ENCODE data around the gene PEPD.

Gene PEPD

DNA sequence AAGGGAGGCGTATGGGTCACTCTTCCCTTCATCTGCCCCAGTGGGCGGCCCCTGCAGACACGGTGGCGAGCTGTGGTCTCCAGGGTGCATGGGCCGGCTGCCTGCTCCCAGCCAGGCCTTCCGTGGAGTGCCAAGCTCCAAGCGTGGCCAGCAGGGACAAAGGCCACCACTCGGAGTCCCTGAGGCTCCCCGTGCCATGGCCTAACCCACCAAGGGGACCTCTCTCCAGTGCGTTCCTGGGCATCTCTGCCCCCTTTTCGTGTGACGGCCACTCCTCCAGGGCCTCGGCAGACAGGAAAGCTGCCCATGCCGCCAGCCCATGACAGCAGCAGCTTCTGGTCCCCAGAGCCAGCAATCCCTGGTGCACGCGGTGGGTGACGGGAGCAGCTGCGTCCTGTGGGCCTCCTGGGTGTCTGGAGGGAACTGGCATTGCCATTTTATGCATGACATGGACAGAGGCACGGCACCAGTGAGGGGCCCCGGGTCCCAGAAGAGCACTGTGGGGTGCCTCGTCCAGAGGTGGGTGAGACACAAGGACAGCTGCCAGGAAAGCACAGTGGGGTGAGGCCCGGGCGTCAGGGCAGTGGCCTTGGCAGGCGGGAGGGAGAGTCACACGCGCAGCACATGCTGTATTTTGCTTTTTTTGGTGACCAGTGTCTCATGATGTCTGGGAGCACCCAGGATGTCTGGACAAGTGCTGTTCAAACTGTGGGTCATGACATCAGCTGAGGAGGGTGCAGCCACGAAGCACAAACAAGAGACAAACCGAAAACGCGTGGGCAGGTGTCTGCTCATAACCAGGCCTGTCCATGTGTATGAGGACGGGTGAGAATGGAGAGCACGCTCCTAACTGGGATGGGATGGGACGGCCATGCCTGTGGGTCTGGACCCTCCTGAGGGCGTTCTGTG, 115.8 kb downstream of the PEPD start:
- DNase-seq (ENCODE audit: low spot score) = no peak

DNA sequence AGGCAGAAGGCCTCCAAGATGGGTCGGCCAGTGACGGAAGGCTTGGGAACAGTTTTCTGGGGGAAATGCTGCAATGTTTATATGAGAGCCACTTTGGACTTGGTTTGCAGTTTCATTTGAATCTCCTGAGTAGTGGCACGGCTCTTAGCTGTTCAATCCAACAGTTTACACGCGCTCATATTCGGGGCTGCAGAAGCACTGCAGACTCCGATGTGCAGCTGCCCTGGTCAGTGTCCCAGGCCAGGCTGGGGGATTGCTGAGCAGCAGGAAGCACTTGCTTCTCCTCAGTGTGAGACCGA, 116.4 kb downstream of the PEPD start:
- no peak for DNase-seq (ENCODE audit: low spot score)

- no peak for DNase-seq (ENCODE audit: low spot score)
These were observed 116.9 kb downstream of the PEPD start for GRCh38 chr19:33404506-33405253.

- DNase-seq (ENCODE audit: low spot score) = no peak
These were observed 117.7 kb downstream of the PEPD start for GRCh38 chr19:33403973-33404304.

DNA sequence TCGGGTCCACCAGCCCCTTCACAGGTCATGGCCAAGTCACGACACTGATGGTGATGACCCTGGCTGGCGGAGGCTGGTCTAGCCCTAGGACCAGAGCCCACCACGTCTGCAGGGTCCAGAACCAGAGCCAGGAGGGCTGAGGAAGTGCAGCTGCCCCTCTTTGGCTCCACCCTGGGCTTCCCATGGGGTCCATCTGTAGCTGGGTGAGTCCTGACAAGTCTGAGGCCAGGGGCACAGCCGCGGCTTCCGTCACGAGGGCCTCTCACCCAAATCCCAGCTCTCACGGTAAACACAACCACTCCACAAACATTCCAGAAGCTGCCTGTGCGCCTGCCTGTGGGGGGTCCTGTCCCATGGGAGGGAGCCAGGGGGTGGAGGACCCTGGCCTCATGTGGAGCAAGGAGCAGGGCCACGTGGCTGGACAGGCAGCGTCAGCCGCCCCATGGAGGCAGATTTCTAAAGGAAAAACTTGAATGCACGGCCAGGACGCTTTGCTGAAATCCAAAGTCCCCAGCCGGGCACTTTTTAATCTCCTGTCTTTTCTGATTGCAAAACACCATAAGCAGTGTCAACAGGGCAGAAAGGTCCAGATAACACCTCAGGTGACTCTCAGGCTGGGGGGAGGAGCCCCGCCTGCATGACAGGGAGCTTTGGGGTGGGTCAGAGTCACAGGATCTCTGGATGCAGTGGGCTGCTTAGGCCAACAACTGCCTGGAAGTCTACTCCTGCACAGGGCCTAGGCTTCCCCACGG, 118.2 kb downstream of the PEPD start:
- DNase-seq (ENCODE audit: low spot score) = no peak

- no peak for DNase-seq (ENCODE audit: low spot score)
These were observed 119.0 kb downstream of the PEPD start for GRCh38 chr19:33402421-33403220.

- DNase-seq (ENCODE audit: low spot score) = no peak
These were observed 119.7 kb downstream of the PEPD start for GRCh38 chr19:33401683-33402420.

- no peak for DNase-seq (ENCODE audit: low spot score)
These were observed 120.5 kb downstream of the PEPD start for GRCh38 chr19:33400856-33401682.

DNA sequence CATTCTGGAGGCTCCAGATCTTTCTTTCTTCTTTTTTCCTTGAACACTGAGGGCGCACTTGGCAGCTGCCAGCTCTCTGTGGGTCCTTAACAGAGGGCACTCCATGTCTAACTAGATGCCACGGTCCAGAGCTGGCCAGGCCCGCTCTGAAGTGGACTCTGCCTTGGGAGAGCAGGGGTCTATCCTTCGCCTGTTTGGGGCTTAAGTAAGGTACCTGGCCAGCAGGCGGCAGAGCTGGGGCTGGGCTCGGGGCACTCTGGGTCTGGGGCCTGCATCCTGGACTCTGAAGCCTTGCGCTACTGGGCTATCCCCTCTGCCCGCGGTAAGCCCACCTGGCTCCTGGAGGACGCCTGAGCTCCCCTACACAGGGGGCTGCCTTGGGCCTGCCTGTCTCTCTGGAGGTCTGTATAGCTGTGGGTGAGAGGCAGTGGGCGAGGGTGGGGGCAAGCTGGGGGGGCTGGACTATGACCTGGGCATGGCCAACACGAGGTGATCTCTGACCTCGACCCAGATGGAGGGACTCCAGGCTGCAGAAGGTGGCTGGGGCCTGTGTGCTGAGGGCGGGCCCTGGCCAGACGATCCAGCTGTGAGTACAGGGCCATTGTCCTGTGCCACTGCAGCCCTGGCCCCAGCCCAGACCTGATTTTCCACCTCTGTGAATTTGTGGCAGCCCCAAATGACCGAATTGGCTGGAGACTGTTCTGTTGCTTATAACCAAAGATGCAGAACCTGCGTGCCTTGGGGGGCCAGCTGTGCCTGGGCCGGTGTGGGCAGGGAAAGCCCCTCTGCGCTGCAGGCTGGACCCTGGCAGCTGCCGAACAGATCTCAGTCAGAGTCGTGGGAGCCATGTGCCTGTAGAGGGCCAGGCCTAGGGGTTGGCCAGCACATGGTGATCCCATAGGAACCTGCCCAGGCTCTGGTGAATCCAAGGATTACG, 121.6 kb downstream of the PEPD start:
- no peak for DNase-seq (ENCODE audit: low spot score)

- DNase-seq (ENCODE audit: low spot score) = no peak
These were observed 122.4 kb downstream of the PEPD start for GRCh38 chr19:33399081-33399744.

GRCh38 chr19:33398361-33399060, 123.1 kb downstream of the PEPD start:
- no peak for DNase-seq (ENCODE audit: low spot score)

- DNase-seq (ENCODE audit: low spot score) = no peak
These were observed 123.8 kb downstream of the PEPD start for GRCh38 chr19:33397536-33398360.

GRCh38 chr19:33396701-33397535, 124.7 kb downstream of the PEPD start:
- DNase-seq (ENCODE audit: low spot score) = no peak

DNA sequence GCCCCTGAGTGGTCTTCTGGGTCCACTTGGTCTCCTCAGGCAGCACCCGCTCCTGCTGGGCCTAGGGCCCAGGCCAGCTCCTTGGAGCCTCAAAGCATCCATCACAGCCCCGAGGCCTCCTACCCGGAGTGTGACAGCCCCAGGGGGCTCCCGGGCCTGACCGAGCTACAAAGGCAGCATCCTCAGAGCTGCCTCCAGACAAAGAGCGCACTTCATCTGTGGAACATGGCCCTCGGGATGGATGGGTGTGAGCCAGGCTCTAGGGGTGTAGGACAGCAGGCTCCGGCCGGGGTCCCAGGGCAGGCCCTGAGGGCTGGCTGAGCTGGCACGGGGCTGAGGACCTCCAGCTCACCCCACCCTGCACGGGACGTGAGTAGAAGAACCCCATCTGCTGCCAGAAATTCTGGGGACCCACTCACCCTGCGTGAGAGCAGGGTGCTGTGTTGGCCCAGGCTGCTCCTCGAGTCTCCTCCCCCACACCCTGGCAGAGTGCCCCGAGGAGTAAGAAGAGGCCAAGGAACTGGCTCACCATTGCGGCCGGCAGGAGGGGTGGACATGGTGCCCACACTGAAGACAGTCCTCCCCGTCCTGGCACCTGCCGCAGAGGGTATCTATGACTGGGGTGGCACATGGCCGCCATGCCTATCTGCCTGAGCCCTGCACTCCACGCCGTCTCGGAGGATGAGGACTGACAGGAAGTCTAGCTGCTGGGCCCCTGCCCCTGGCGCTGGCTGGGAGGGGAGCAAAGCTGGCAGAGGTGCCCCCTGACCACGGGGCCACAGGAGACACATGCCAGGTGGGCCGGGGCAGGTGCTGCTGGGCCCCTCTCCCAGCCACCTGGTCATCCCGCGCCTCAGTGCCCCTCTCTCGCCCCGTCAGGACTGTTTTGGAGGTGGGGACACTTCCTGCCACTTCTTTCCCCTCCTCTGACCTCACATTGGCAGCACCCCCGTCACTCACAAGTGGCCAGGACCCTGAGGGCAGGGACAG, 125.7 kb downstream of the PEPD start:
- DNase-seq (ENCODE audit: low spot score) = no peak

Data from RKO (cell line).